HCT116 (cell line): ENCODE measurements around the gene SPATS1.

Source experiments
- SP1 ChIP-seq: IDR thresholded peaks from 2 replicates; pipeline ENCODE4 v1.6.1; 2012; ENCODE audit warnings: low read depth
- ZNF274 ChIP-seq: fragments of 200-500 bp; sonication (Bioruptor generic); IDR thresholded peaks from 2 replicates; pipeline ENCODE4 v1.6.1; 2014; ENCODE audit warnings: mild to moderate bottlenecking, low read depth, low read length, inconsistent platforms
- TF ChIP-seq, protein P1 (sequence below): IDR thresholded peaks from 2 replicates; pipeline ENCODE4 v1.6.1; 2012; ENCODE audit warnings: low read depth
- TF ChIP-seq, protein P2 (sequence below), 3 experiments: fragments of 200-600 bp in 1 of 3; sonication (generic) in 1 of 3; IDR thresholded peaks in 2 of 3; conservative IDR thresholded peaks in 1 of 3; 2 replicates each; pipeline ENCODE4 v1.5.1; 2012 to 2017; ENCODE audit warnings: low read depth in 2 of 3, low read length in 2 of 3, antibody characterized with exemption in 1 of 3, borderline replicate concordance in 1 of 3, control low read depth in 1 of 3, mild to moderate bottlenecking in 1 of 3, mixed read lengths in 1 of 3, mixed run types in 1 of 3, moderate library complexity in 1 of 3; ENCODE audit not compliant: insufficient read depth in 1 of 3

DNA sequence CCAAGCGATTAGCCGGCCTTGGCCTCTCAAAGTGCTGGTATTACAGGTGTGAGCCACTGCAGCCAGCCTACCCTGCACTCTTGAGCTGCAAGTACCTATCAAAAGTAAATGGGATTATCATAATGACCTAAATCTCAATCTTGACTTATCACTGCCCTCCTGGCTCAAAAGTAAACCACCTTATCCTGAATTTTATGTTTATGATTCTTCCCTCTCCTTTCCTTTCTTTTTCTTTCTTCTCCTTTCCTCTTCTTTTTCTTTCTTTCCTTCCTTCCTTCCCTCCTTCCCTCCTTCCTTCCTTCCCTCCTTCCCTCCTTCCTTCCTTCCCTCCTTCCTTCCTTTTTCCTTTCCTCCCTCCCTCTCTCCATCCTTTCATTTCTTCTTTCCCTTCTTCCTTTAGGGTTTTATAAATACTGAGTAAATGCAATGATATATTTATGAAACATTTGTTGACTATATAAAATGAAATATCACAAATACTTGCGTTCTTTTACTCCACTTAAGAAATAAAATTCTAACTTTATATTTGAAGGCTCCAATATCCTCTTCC, 21.0 kb downstream of the SPATS1 start:
- TF ChIP-seq ZNF274, result no peak
- TF ChIP-seq, protein P1, sequence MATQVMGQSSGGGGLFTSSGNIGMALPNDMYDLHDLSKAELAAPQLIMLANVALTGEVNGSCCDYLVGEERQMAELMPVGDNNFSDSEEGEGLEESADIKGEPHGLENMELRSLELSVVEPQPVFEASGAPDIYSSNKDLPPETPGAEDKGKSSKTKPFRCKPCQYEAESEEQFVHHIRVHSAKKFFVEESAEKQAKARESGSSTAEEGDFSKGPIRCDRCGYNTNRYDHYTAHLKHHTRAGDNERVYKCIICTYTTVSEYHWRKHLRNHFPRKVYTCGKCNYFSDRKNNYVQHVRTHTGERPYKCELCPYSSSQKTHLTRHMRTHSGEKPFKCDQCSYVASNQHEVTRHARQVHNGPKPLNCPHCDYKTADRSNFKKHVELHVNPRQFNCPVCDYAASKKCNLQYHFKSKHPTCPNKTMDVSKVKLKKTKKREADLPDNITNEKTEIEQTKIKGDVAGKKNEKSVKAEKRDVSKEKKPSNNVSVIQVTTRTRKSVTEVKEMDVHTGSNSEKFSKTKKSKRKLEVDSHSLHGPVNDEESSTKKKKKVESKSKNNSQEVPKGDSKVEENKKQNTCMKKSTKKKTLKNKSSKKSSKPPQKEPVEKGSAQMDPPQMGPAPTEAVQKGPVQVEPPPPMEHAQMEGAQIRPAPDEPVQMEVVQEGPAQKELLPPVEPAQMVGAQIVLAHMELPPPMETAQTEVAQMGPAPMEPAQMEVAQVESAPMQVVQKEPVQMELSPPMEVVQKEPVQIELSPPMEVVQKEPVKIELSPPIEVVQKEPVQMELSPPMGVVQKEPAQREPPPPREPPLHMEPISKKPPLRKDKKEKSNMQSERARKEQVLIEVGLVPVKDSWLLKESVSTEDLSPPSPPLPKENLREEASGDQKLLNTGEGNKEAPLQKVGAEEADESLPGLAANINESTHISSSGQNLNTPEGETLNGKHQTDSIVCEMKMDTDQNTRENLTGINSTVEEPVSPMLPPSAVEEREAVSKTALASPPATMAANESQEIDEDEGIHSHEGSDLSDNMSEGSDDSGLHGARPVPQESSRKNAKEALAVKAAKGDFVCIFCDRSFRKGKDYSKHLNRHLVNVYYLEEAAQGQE, result no peak
- TF ChIP-seq, protein P2, sequence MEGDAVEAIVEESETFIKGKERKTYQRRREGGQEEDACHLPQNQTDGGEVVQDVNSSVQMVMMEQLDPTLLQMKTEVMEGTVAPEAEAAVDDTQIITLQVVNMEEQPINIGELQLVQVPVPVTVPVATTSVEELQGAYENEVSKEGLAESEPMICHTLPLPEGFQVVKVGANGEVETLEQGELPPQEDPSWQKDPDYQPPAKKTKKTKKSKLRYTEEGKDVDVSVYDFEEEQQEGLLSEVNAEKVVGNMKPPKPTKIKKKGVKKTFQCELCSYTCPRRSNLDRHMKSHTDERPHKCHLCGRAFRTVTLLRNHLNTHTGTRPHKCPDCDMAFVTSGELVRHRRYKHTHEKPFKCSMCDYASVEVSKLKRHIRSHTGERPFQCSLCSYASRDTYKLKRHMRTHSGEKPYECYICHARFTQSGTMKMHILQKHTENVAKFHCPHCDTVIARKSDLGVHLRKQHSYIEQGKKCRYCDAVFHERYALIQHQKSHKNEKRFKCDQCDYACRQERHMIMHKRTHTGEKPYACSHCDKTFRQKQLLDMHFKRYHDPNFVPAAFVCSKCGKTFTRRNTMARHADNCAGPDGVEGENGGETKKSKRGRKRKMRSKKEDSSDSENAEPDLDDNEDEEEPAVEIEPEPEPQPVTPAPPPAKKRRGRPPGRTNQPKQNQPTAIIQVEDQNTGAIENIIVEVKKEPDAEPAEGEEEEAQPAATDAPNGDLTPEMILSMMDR (IDR thresholded peaks at IDR 0.05 in 2 of 3, conservative IDR thresholded peaks at IDR 0.05 in 1 of 3; ENCODE audit: borderline replicate concordance in 1 of 3, insufficient read depth in 1 of 3, low read depth in 2 of 3, low read length in 2 of 3), result no peak
- TF ChIP-seq SP1, result no peak
